ENCODE results near the gene RUNX1. TPM values are rescaled to one million over a fixed set of nuclear protein-coding genes. Genes with fewer than 3 reads are reported as not detected.

RUNX1 gene
- polyA plus RNA-seq, 3 donors, result 6.2 to 49.7 (median 8.7) TPM

- H3K79me2 ChIP-seq (ENCODE audit: insufficient read depth, low read length), result peaks cover 98% of the 10 kb centered on the region
- H3K27ac Mint-ChIP-seq, result peak overlapping the region in 1 of 7 donors; percentile 5
- WGBS (ENCODE audit: insufficient coverage), result no CpG with 5 or more reads among the region's 3 CpGs
These were observed 190.5 kb downstream of the RUNX1 start for GRCh38 chr21:34858559-34858958.

GRCh38 chr21:34857874-34858273 is 191.2 kb downstream of the RUNX1 start:
- Histone ChIP-seq H3K36me3 (replicated peaks in 1 of 2; ENCODE audit: control insufficient read depth in 1 of 2, insufficient read depth in 2 of 2, low read length in 2 of 2) (peaks cover 86 to 100% of the 10 kb centered on the region in 2 donors), H3K79me2 (ENCODE audit: insufficient read depth, low read length) (peaks cover 98% of the 10 kb centered on the region), H3K9me3 (replicated peaks in 1 of 2; ENCODE audit: control insufficient read depth in 1 of 2, insufficient read depth in 1 of 2, low read length in 2 of 2) (no peaks in the 10 kb centered on the region), H3K27ac (ENCODE audit: low read depth in 1 of 2, low read length in 2 of 2) (no peak overlapping the region), H2AFZ (ENCODE audit: insufficient read depth, low read depth, low read length, poor library complexity, severe bottlenecking) (no peak overlapping the region), H3K27me3 (ENCODE audit: control insufficient read depth in 2 of 2, insufficient read depth in 2 of 2, low read length in 2 of 2) (no peaks in the 10 kb centered on the region), H3K4me2 (replicated peaks; ENCODE audit: extremely low read depth, low read length, poor library complexity, severe bottlenecking) (no peak overlapping the region), H3K4me3 (replicated peaks in 1 of 3; ENCODE audit: low read depth in 2 of 3, low read length in 3 of 3) (no peak overlapping the region), H3K9ac (ENCODE audit: insufficient read depth, low read length, poor library complexity, severe bottlenecking) (no peak overlapping the region), H4K20me1 (ENCODE audit: insufficient read depth, low read length) (peaks cover 100% of the 10 kb centered on the region), H3K4me1 (ENCODE audit: control insufficient read depth in 1 of 2, insufficient read depth in 2 of 2, low read length in 2 of 2) (no peaks in the 10 kb centered on the region)
- peak overlapping the region in 1 of 7 donors; percentile 46 for H3K27ac Mint-ChIP-seq
- WGBS (ENCODE audit: insufficient coverage), result 94% methylated on average over 4 of the region's 4 CpGs
- H3K27me3 Mint-ChIP-seq (ENCODE audit: low read depth in 3 of 3), result peaks cover 0 to 6% (median 0%) of the 10 kb centered on the region in 3 donors
- H3K4me1 Mint-ChIP-seq, result peaks cover 2% of the 10 kb centered on the region
- intact Hi-C loops (cut with micrococcal nuclease), result no loop called here
- peaks cover 95 to 98% of the 10 kb centered on the region in 2 donors for H3K36me3 Mint-ChIP-seq
- no peaks in the 10 kb centered on the region for H3K9me3 Mint-ChIP-seq
- H3K4me3 Mint-ChIP-seq, result no peak overlapping the region
- DNase-seq, result no peak
- TF ChIP-seq CTCF (IDR thresholded peaks at IDR 0.05), result peak; percentile 13

More at GRCh38 chr21:34858559-34858958, 190.5 kb downstream of the RUNX1 start:
- Histone ChIP-seq H3K27ac (ENCODE audit: low read depth in 1 of 2, low read length in 2 of 2) (no peak overlapping the region), H4K20me1 (ENCODE audit: insufficient read depth, low read length) (peaks cover 100% of the 10 kb centered on the region), H2AFZ (ENCODE audit: insufficient read depth, low read depth, low read length, poor library complexity, severe bottlenecking) (no peak overlapping the region), H3K9ac (ENCODE audit: insufficient read depth, low read length, poor library complexity, severe bottlenecking) (no peak overlapping the region), H3K27me3 (ENCODE audit: control insufficient read depth in 2 of 2, insufficient read depth in 2 of 2, low read length in 2 of 2) (no peaks in the 10 kb centered on the region), H3K4me1 (ENCODE audit: control insufficient read depth in 1 of 2, insufficient read depth in 2 of 2, low read length in 2 of 2) (no peaks in the 10 kb centered on the region), H3K36me3 (replicated peaks in 1 of 2; ENCODE audit: control insufficient read depth in 1 of 2, insufficient read depth in 2 of 2, low read length in 2 of 2) (peaks cover 79 to 100% of the 10 kb centered on the region in 2 donors), H3K4me2 (replicated peaks; ENCODE audit: extremely low read depth, low read length, poor library complexity, severe bottlenecking) (no peak overlapping the region), H3K4me3 (replicated peaks in 1 of 3; ENCODE audit: low read depth in 2 of 3, low read length in 3 of 3) (no peak overlapping the region), H3K9me3 (replicated peaks in 1 of 2; ENCODE audit: control insufficient read depth in 1 of 2, insufficient read depth in 1 of 2, low read length in 2 of 2) (no peaks in the 10 kb centered on the region)
- no peak for TF ChIP-seq CTCF (IDR thresholded peaks at IDR 0.05)
- peaks cover 95 to 98% of the 10 kb centered on the region in 2 donors for H3K36me3 Mint-ChIP-seq
- H3K27me3 Mint-ChIP-seq (ENCODE audit: low read depth in 3 of 3), result peaks cover 0 to 6% (median 0%) of the 10 kb centered on the region in 3 donors
- peaks cover 2% of the 10 kb centered on the region for H3K4me1 Mint-ChIP-seq
- intact Hi-C loops (cut with micrococcal nuclease), result no loop called here
- H3K9me3 Mint-ChIP-seq, result peaks cover 0 to 2% (median 0%) of the 10 kb centered on the region in 7 donors
- H3K4me3 Mint-ChIP-seq, result no peak overlapping the region
- no peak for DNase-seq
